ENCODE data around the gene TEPSIN. TPM values are rescaled to one million over a fixed set of nuclear protein-coding genes. Genes with fewer than 3 reads are reported as not detected.

TEPSIN gene
- total and polyA plus RNA-seq, 2 of the 13 experiments (the other 11 are each of a cell fraction or from before 2014, with no cell fraction given): 16.1 to 18.8 TPM

DNA sequence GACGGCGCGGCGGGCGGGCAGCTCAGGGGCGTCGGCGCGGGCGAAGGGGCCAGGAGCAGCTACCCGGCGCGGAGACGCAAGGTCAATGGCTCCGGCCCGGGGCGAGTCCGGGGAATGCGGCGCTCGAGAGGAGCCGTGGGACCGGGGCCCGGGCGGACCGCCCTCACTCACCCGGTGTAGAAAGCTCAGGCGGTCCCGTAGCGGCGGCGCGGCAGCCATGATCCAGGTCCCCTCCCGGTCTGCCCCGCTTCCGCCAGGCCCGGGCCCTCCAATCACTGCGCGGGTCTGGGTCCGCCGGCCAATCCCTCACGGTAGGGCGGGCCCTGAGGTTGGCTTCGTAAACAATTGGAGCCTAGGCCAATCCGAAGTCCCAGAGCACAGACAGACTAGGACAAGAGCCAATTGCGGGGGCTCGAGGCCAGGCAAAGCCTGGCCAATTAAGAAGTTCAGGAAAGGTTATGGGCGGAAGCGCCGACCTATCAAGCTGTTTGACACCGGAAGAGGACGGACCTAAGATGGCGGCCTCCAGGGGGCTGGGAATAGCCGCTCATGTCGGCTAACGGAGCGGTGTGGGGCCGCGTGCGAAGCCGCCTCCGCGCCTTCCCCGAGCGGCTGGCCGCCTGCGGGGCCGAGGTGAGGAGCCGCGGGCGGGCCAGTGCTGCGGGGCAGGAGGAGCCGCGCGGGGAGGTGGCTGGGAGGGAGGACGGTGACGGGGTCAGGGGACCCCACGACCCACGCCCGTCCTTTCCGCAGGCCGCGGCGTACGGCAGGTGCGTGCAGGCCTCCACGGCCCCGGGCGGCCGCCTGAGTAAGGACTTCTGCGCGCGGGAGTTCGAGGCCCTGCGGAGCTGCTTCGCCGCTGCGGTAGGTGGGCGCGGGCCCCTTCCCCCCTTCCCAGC, at the start of gene TEPSIN, which contains the start of gene NDUFAF8 (continued):
- 0 out of 2 replicates have a peak, but pooled peaks have one; percentile 78 for TF ChIP-seq ZNF749 (CRISPR knock-in tag; IDR thresholded peaks at IDR 0.05; ENCODE audit: borderline replicate concordance)
- TF ChIP-seq ZSCAN20 (CRISPR knock-in tag; IDR thresholded peaks at IDR 0.05; ENCODE audit: borderline replicate concordance): peak; percentile 35; the same call in 1 of the 2 replicates
- no peak for TF ChIP-seq MIER2 (CRISPR knock-in tag; IDR thresholded peaks at IDR 0.05)
- TF ChIP-seq FOSL2 (CRISPR knock-in tag; IDR thresholded peaks at IDR 0.05): peak; percentile 4; the same call in 1 of the 2 replicates
- TF ChIP-seq CHCHD3 (CRISPR knock-in tag; IDR thresholded peaks at IDR 0.05): peak; percentile 75; the same call in 1 of the 2 replicates
- no peak for TF ChIP-seq PHF5A (CRISPR knock-in tag; IDR thresholded peaks at IDR 0.05; ENCODE audit: low read depth, unreplicated experiment)
- TF ChIP-seq ZFP36L1 (CRISPR knock-in tag; IDR thresholded peaks at IDR 0.05): no peak
- TF ChIP-seq NBN (conservative IDR thresholded peaks at IDR 0.05): no peak
- TF ChIP-seq LRRFIP1 (CRISPR knock-in tag; conservative IDR thresholded peaks at IDR 0.05): 0 out of 2 replicates have a peak, but pooled peaks have one; percentile 19
- TF ChIP-seq PTBP1 (IDR thresholded peaks at IDR 0.05; ENCODE audit: low read depth, low read length, poor library complexity, severe bottlenecking): no peak
- TF ChIP-seq ZNF678 (CRISPR knock-in tag; IDR thresholded peaks at IDR 0.05): 0 out of 2 replicates have a peak, but pooled peaks have one; percentile 1
- TF ChIP-seq GZF1 (CRISPR knock-in tag; IDR thresholded peaks at IDR 0.05): 0 out of 2 replicates have a peak, but pooled peaks have one; percentile 46
- no peak for TF ChIP-seq ETV6 (CRISPR knock-in tag; conservative IDR thresholded peaks at IDR 0.05)
- no peak for TF ChIP-seq ZSCAN31 (CRISPR knock-in tag; IDR thresholded peaks at IDR 0.05; ENCODE audit: low read depth)
- TF ChIP-seq ZNF503 (CRISPR knock-in tag; IDR thresholded peaks at IDR 0.05): peak; percentile 13; the same call in 1 of the 2 replicates
- TF ChIP-seq REST (IDR thresholded peaks at IDR 0.05; ENCODE audit: borderline replicate concordance in 1 of 2, low read depth in 1 of 2, low read length in 2 of 2): no peak
- TF ChIP-seq, protein P1, sequence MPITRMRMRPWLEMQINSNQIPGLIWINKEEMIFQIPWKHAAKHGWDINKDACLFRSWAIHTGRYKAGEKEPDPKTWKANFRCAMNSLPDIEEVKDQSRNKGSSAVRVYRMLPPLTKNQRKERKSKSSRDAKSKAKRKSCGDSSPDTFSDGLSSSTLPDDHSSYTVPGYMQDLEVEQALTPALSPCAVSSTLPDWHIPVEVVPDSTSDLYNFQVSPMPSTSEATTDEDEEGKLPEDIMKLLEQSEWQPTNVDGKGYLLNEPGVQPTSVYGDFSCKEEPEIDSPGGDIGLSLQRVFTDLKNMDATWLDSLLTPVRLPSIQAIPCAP (CRISPR knock-in tag; IDR thresholded peaks at IDR 0.05; ENCODE audit: low read depth): 0 out of 2 replicates have a peak, but pooled peaks have one; percentile 21
- TF ChIP-seq SYNCRIP (IDR thresholded peaks at IDR 0.05; ENCODE audit: insufficient read depth, low read depth, low read length): no peak
